ENCODE data around the gene AK5. TPM values are rescaled to one million over a fixed set of nuclear protein-coding genes. Genes with fewer than 3 reads are reported as not detected.
A peak's percentile ranks its signal among the peaks of the same experiment; 100 is the strongest.

AK5 gene
- polyA plus RNA-seq (2013, experiment 1 of 2), result 0.48 TPM
- 1.7 TPM for polyA plus RNA-seq (2013, experiment 2 of 2)

DNA sequence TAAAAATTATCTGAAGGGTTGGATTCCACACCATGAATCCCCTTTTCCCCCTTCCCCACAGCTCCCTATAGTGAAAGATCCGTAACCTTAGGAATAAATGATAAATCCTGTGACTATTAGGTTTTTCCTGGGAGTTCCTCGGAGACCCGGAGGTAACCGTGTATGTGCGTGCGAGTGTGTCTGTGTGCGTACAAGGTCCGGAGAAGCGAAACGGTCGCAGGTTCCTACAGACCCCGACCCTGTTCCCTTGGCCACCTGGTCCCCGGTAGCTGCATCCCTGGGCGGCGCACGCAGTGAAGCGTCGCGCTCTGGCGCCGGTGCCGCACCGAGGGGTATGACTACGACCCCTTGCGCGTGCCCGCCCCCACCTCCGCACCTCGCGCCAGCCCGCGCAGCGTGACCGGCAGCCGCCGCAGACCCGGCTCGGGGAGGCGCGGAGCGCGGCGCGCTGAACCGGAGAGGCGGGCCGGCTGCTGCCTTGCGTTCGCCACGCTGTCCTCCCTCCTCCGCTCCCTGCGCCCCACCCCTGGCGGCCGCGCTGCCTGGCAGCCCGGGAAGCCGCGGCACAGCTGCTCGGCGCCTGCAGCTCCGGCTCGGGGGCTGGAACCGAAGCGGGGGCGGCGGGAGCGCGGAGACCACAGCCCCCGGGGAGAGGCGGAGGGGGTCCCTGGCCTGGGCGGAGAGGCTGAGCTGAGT is at the start of gene AK5:
AK5 (plus strand) TSS at position 529 of the 696 bp plus-strand sequence. CDS start 295 bp downstream, outside the sequence.
- no peaks in the 10 kb centered on the region for H3K4me1 ChIP-seq (ENCODE audit: control insufficient read depth, insufficient read depth, low read length, poor library complexity, severe bottlenecking)
- no peak within 1 kb of the TSS for H3K27ac ChIP-seq (ENCODE audit: low read depth, low read length, severe bottlenecking)
- peak within 1 kb of the TSS; percentile 53 for H3K4me3 ChIP-seq (ENCODE audit: extremely low read depth, insufficient read depth, low read length, poor library complexity, severe bottlenecking)
- H3K36me3 ChIP-seq (ENCODE audit: control insufficient read depth, insufficient read depth, low read length), result no peaks in the 10 kb centered on the region
- 1% methylated on average over 46 to 58 of the region's 71 CpGs for WGBS, 2 experiments (ENCODE audit: insufficient coverage in 2 of 2)
- H3K9me3 ChIP-seq (ENCODE audit: control insufficient read depth, low read length), result no peaks in the 10 kb centered on the region

DNA sequence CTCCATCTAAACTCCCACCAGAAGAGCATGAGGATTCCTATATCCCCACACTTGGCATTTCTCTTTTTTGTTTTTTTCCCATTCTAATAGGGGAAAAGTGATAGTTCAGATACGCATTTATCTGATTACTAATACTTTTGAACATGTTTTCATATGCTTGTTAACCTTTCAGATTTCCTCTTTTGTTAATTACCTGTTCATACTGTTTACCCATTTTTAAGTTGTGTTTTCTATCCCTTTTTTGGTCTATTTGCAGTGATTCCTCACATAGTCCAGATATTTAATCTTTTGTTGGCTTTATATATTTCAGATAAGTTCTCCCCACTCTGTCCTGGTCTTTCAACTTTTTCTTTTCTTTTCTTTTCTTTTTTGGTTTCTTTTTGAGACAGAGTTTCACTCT is 49.0 kb upstream of the AK5 start:
- H3K4me1 ChIP-seq (ENCODE audit: control insufficient read depth, insufficient read depth, low read length, poor library complexity, severe bottlenecking), result no peaks in the 10 kb centered on the region
- H3K27ac ChIP-seq (ENCODE audit: low read depth, low read length, severe bottlenecking), result no peak overlapping the region
- WGBS, 2 experiments (ENCODE audit: insufficient coverage in 2 of 2), result 100% methylated on average over 1 of the region's 1 CpG; no CpG with 5 or more reads in 1 of the 2 experiments
- no peaks in the 10 kb centered on the region for H3K9me3 ChIP-seq (ENCODE audit: control insufficient read depth, low read length)
- no peak overlapping the region for H3K4me3 ChIP-seq (ENCODE audit: extremely low read depth, insufficient read depth, low read length, poor library complexity, severe bottlenecking)
- H3K36me3 ChIP-seq (ENCODE audit: control insufficient read depth, insufficient read depth, low read length), result no peaks in the 10 kb centered on the region

- no peaks in the 10 kb centered on the region for H3K9me3 ChIP-seq (ENCODE audit: control insufficient read depth, low read length)
- no peak overlapping the region for H3K4me3 ChIP-seq (ENCODE audit: extremely low read depth, insufficient read depth, low read length, poor library complexity, severe bottlenecking)
- no peaks in the 10 kb centered on the region for H3K4me1 ChIP-seq (ENCODE audit: control insufficient read depth, insufficient read depth, low read length, poor library complexity, severe bottlenecking)
- WGBS, 2 experiments (ENCODE audit: insufficient coverage in 2 of 2), result 83 to 100% methylated on average over 1 of the region's 1 CpG
- H3K27ac ChIP-seq (ENCODE audit: low read depth, low read length, severe bottlenecking), result no peak overlapping the region
- no peaks in the 10 kb centered on the region for H3K36me3 ChIP-seq (ENCODE audit: control insufficient read depth, insufficient read depth, low read length)
These were observed 47.7 kb upstream of the AK5 start for GRCh38 chr1:77234096-77234495.

DNA sequence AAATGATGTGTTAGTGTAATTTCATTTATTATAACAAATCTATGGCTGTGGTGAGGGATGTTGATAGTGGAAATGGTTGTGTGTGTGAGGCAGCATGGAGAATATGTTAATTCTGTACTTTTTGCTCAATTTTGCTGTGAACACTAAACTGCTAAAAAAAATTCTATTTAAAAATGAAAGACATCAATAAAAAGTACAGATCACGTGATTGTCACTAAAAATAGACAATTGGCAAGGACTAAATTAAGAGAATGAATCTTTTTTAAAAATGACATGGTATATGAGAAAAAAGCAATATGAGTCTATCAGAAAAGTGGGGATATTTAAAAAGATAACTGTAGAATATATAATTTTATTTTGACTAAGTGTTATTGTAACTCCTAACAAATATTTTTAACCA is 46.9 kb upstream of the AK5 start:
- Histone ChIP-seq H3K4me1 (ENCODE audit: control insufficient read depth, insufficient read depth, low read length, poor library complexity, severe bottlenecking) (no peaks in the 10 kb centered on the region), H3K36me3 (ENCODE audit: control insufficient read depth, insufficient read depth, low read length) (no peaks in the 10 kb centered on the region), H3K27ac (ENCODE audit: low read depth, low read length, severe bottlenecking) (no peak overlapping the region), H3K9me3 (ENCODE audit: control insufficient read depth, low read length) (no peaks in the 10 kb centered on the region), H3K4me3 (ENCODE audit: extremely low read depth, insufficient read depth, low read length, poor library complexity, severe bottlenecking) (no peak overlapping the region)
- no CpG with 5 or more reads among the region's 1 CpG for WGBS, 2 experiments (ENCODE audit: insufficient coverage in 2 of 2)

GRCh38 chr1:77238462-77238861 is 43.4 kb upstream of the AK5 start:
- no CpG with 5 or more reads among the region's 1 CpG for WGBS, 2 experiments (ENCODE audit: insufficient coverage in 2 of 2)

GRCh38 chr1:77239311-77239710 is 42.5 kb upstream of the AK5 start:
- WGBS, 2 experiments (ENCODE audit: insufficient coverage in 2 of 2), result 67% methylated on average over 1 of the region's 3 CpGs; no CpG with 5 or more reads in 1 of the 2 experiments
- no peaks in the 10 kb centered on the region for H3K9me3 ChIP-seq (ENCODE audit: control insufficient read depth, low read length)
- H3K4me1 ChIP-seq (ENCODE audit: control insufficient read depth, insufficient read depth, low read length, poor library complexity, severe bottlenecking), result no peaks in the 10 kb centered on the region
- H3K4me3 ChIP-seq (ENCODE audit: extremely low read depth, insufficient read depth, low read length, poor library complexity, severe bottlenecking), result no peak overlapping the region
- H3K27ac ChIP-seq (ENCODE audit: low read depth, low read length, severe bottlenecking), result no peak overlapping the region
- H3K36me3 ChIP-seq (ENCODE audit: control insufficient read depth, insufficient read depth, low read length), result no peaks in the 10 kb centered on the region

More at GRCh38 chr1:77238462-77238861, 43.4 kb upstream of the AK5 start:
- no peaks in the 10 kb centered on the region for H3K4me1 ChIP-seq (ENCODE audit: control insufficient read depth, insufficient read depth, low read length, poor library complexity, severe bottlenecking)
- no peak overlapping the region for H3K4me3 ChIP-seq (ENCODE audit: extremely low read depth, insufficient read depth, low read length, poor library complexity, severe bottlenecking)
- no peaks in the 10 kb centered on the region for H3K36me3 ChIP-seq (ENCODE audit: control insufficient read depth, insufficient read depth, low read length)
- H3K9me3 ChIP-seq (ENCODE audit: control insufficient read depth, low read length), result no peaks in the 10 kb centered on the region
- H3K27ac ChIP-seq (ENCODE audit: low read depth, low read length, severe bottlenecking), result no peak overlapping the region

- WGBS, 2 experiments (ENCODE audit: insufficient coverage in 2 of 2), result 75 to 83% methylated on average over 1 of the region's 2 CpGs
- Histone ChIP-seq H3K9me3 (ENCODE audit: control insufficient read depth, low read length) (peaks cover 4% of the 10 kb centered on the region), H3K4me1 (ENCODE audit: control insufficient read depth, insufficient read depth, low read length, poor library complexity, severe bottlenecking) (no peaks in the 10 kb centered on the region), H3K4me3 (ENCODE audit: extremely low read depth, insufficient read depth, low read length, poor library complexity, severe bottlenecking) (no peak overlapping the region), H3K27ac (ENCODE audit: low read depth, low read length, severe bottlenecking) (no peak overlapping the region), H3K36me3 (ENCODE audit: control insufficient read depth, insufficient read depth, low read length) (no peaks in the 10 kb centered on the region)
These were observed 36.0 kb upstream of the AK5 start for GRCh38 chr1:77245830-77246229.

DNA sequence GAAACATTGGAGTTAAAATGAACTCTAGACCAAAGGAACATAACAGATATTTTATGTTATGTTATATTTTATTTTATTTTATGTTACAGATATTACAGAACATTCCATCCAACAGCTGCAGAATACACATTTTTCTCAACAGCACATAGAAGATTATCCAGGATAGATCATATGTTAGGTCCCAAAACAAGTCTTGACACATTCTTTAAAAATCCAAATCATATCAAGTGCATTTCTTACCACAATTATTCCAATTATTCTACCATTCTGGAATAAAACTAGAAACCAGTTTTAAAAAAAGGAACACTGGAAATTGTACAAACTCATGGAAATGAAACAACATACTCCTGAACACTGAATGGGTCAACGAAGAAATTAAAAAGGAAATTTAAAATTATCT is 31.7 kb upstream of the AK5 start:
- H3K4me3 ChIP-seq (ENCODE audit: extremely low read depth, insufficient read depth, low read length, poor library complexity, severe bottlenecking), result no peak overlapping the region
- no CpG with 5 or more reads among the region's 1 CpG for WGBS, 2 experiments (ENCODE audit: insufficient coverage in 2 of 2)
- peaks cover 4% of the 10 kb centered on the region for H3K9me3 ChIP-seq (ENCODE audit: control insufficient read depth, low read length)
- no peaks in the 10 kb centered on the region for H3K36me3 ChIP-seq (ENCODE audit: control insufficient read depth, insufficient read depth, low read length)
- no peaks in the 10 kb centered on the region for H3K4me1 ChIP-seq (ENCODE audit: control insufficient read depth, insufficient read depth, low read length, poor library complexity, severe bottlenecking)
- H3K27ac ChIP-seq (ENCODE audit: low read depth, low read length, severe bottlenecking), result no peak overlapping the region

- Histone ChIP-seq H3K36me3 (ENCODE audit: control insufficient read depth, insufficient read depth, low read length) (no peaks in the 10 kb centered on the region), H3K4me3 (ENCODE audit: extremely low read depth, insufficient read depth, low read length, poor library complexity, severe bottlenecking) (no peak overlapping the region), H3K9me3 (ENCODE audit: control insufficient read depth, low read length) (no peaks in the 10 kb centered on the region), H3K4me1 (ENCODE audit: control insufficient read depth, insufficient read depth, low read length, poor library complexity, severe bottlenecking) (no peaks in the 10 kb centered on the region), H3K27ac (ENCODE audit: low read depth, low read length, severe bottlenecking) (no peak overlapping the region)
- 80 to 100% methylated on average over 1 of the region's 1 CpG for WGBS, 2 experiments (ENCODE audit: insufficient coverage in 2 of 2)
These were observed 28.6 kb upstream of the AK5 start for GRCh38 chr1:77253211-77253610.

DNA sequence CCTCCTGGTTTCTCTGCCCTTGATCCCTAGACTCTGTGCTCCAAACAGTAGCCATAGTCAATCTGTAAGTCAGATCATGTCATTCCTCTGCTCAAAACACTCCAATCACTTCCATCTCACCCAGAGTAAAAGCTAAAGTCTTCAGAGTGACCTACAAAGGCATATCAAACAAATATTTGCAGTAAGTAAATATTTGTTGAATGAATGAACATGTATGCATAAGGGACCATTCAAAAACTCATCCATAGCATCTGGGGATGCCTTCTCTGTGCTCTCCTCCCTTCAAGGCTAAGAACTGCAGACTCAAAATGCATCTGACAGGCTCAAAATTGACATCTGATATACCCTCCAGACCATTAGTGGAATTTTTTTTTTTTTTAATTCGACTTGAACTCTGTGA is 18.1 kb upstream of the AK5 start:
- H3K4me3 ChIP-seq (ENCODE audit: extremely low read depth, insufficient read depth, low read length, poor library complexity, severe bottlenecking), result no peak overlapping the region
- no peaks in the 10 kb centered on the region for H3K4me1 ChIP-seq (ENCODE audit: control insufficient read depth, insufficient read depth, low read length, poor library complexity, severe bottlenecking)
- no peaks in the 10 kb centered on the region for H3K9me3 ChIP-seq (ENCODE audit: control insufficient read depth, low read length)
- WGBS, 2 experiments (ENCODE audit: insufficient coverage in 2 of 2), result no CpG with 5 or more reads among the region's 1 CpG
- H3K36me3 ChIP-seq (ENCODE audit: control insufficient read depth, insufficient read depth, low read length), result no peaks in the 10 kb centered on the region
- H3K27ac ChIP-seq (ENCODE audit: low read depth, low read length, severe bottlenecking), result no peak overlapping the region

GRCh38 chr1:77265180-77265579 is 16.6 kb upstream of the AK5 start:
- WGBS, 2 experiments (ENCODE audit: insufficient coverage in 2 of 2), result 56% methylated on average over 1 of the region's 1 CpG
- no peaks in the 10 kb centered on the region for H3K9me3 ChIP-seq (ENCODE audit: control insufficient read depth, low read length)
- no peaks in the 10 kb centered on the region for H3K4me1 ChIP-seq (ENCODE audit: control insufficient read depth, insufficient read depth, low read length, poor library complexity, severe bottlenecking)
- H3K36me3 ChIP-seq (ENCODE audit: control insufficient read depth, insufficient read depth, low read length), result no peaks in the 10 kb centered on the region
- no peak overlapping the region for H3K27ac ChIP-seq (ENCODE audit: low read depth, low read length, severe bottlenecking)
- no peak overlapping the region for H3K4me3 ChIP-seq (ENCODE audit: extremely low read depth, insufficient read depth, low read length, poor library complexity, severe bottlenecking)

All from mesodermal cell (in vitro differentiated cells).